ENCODE measurements around the gene LCE2C.
"Not testable (repeated sequence)": the region's sequence is repeated elsewhere in the genome, so short reads cannot be mapped to it uniquely, and the experiment has no call there.

Gene LCE2C

GRCh38 chr1:152666171-152666570 lies 8.9 kb upstream of the LCE2C start:
- H3K4me1 ChIP-seq (ENCODE audit: control insufficient read depth, low read depth, low read length); H3K27ac ChIP-seq (ENCODE audit: low read length); H3K36me3 ChIP-seq (ENCODE audit: control insufficient read depth, low read depth, low read length); H3K9ac ChIP-seq (ENCODE audit: low read length); H3K27me3 ChIP-seq (ENCODE audit: control insufficient read depth, insufficient read depth, low read length); H3K4me3 ChIP-seq (ENCODE audit: low read length): not testable (repeated sequence)
- peaks cover 84% of the 10 kb centered on the region for H3K9me3 ChIP-seq (ENCODE audit: control insufficient read depth, low read depth, low read length)

DNA sequence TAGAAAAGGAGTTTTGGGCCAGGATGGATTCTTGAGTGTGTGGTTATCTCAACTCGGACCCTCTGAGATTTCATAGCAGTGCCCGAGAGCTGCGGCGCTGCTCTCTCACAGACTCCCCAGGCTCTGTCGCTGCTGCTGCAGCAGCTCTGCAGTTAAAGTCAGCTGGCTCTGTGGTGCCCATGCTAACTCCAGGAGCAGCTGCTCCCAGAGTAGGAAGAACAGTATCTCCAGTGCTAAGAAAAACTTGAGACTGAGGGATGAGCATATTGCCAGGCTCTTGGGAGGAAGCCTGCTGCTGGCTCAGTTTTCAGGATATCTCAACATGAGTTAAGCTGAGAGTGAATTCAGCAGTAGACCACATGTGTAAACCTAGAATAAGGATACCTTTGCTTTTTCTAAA lies 7.4 kb upstream of the LCE2C start:
- no peak overlapping the region for H3K4me3 ChIP-seq (ENCODE audit: low read length)
- no peaks in the 10 kb centered on the region for H3K27me3 ChIP-seq (ENCODE audit: control insufficient read depth, insufficient read depth, low read length)
- H3K27ac ChIP-seq (ENCODE audit: low read length): no peak overlapping the region
- peaks cover 91% of the 10 kb centered on the region for H3K9me3 ChIP-seq (ENCODE audit: control insufficient read depth, low read depth, low read length)
- H3K4me1 ChIP-seq (ENCODE audit: control insufficient read depth, low read depth, low read length): no peaks in the 10 kb centered on the region
- H3K36me3 ChIP-seq (ENCODE audit: control insufficient read depth, low read depth, low read length): no peaks in the 10 kb centered on the region
- H3K9ac ChIP-seq (ENCODE audit: low read length): no peak overlapping the region

GRCh38 chr1:152673016-152673415 lies 2.1 kb upstream of the LCE2C start:
- H3K4me1 ChIP-seq (ENCODE audit: control insufficient read depth, low read depth, low read length): no peaks in the 10 kb centered on the region
- no peaks in the 10 kb centered on the region for H3K36me3 ChIP-seq (ENCODE audit: control insufficient read depth, low read depth, low read length)
- H3K9ac ChIP-seq (ENCODE audit: low read length): no peak overlapping the region
- no peaks in the 10 kb centered on the region for H3K27me3 ChIP-seq (ENCODE audit: control insufficient read depth, insufficient read depth, low read length)
- no peak overlapping the region for H3K27ac ChIP-seq (ENCODE audit: low read length)
- H3K4me3 ChIP-seq (ENCODE audit: low read length): no peak overlapping the region
- peaks cover 81% of the 10 kb centered on the region for H3K9me3 ChIP-seq (ENCODE audit: control insufficient read depth, low read depth, low read length)

DNA sequence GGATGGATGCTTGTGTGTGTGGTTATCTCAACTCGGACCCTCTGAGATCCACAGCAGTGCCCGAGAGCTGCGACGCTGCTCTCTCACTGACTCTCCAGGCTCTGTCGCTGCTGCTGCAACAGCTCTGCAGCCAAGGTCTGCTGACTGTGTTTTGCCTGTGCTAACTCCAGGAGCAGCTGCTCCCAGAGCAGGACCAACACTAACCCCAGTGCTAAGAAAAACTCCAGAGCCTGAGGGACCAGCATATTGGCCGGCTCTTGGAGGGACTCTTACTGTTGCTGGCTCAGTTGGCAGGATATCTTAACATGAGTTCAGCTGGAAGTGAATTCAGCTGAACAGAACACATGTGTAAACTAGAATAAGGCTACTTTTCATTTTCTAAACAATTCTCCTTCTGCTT lies 4.4 kb downstream of the LCE2C start:
- Histone ChIP-seq H3K27ac (ENCODE audit: low read length) (no peak overlapping the region), H3K27me3 (ENCODE audit: control insufficient read depth, insufficient read depth, low read length) (no peaks in the 10 kb centered on the region), H3K9ac (ENCODE audit: low read length) (no peak overlapping the region), H3K36me3 (ENCODE audit: control insufficient read depth, low read depth, low read length) (no peaks in the 10 kb centered on the region), H3K4me1 (ENCODE audit: control insufficient read depth, low read depth, low read length) (no peaks in the 10 kb centered on the region), H3K4me3 (ENCODE audit: low read length) (no peak overlapping the region), H3K9me3 (ENCODE audit: control insufficient read depth, low read depth, low read length) (peaks cover 75% of the 10 kb centered on the region)

GRCh38 chr1:152681616-152682015 lies 6.5 kb downstream of the LCE2C start:
- H3K4me1 ChIP-seq (ENCODE audit: control insufficient read depth, low read depth, low read length): no peaks in the 10 kb centered on the region
- no peaks in the 10 kb centered on the region for H3K36me3 ChIP-seq (ENCODE audit: control insufficient read depth, low read depth, low read length)
- no peak overlapping the region for H3K4me3 ChIP-seq (ENCODE audit: low read length)
- no peaks in the 10 kb centered on the region for H3K27me3 ChIP-seq (ENCODE audit: control insufficient read depth, insufficient read depth, low read length)
- no peak overlapping the region for H3K27ac ChIP-seq (ENCODE audit: low read length)
- H3K9ac ChIP-seq (ENCODE audit: low read length): no peak overlapping the region
- peaks cover 73% of the 10 kb centered on the region for H3K9me3 ChIP-seq (ENCODE audit: control insufficient read depth, low read depth, low read length)

GRCh38 chr1:152683846-152684245 lies 8.8 kb downstream of the LCE2C start:
- no peak overlapping the region for H3K27ac ChIP-seq (ENCODE audit: low read length)
- H3K4me3 ChIP-seq (ENCODE audit: low read length): no peak overlapping the region
- no peaks in the 10 kb centered on the region for H3K4me1 ChIP-seq (ENCODE audit: control insufficient read depth, low read depth, low read length)
- H3K9ac ChIP-seq (ENCODE audit: low read length): no peak overlapping the region
- H3K36me3 ChIP-seq (ENCODE audit: control insufficient read depth, low read depth, low read length): no peaks in the 10 kb centered on the region
- no peaks in the 10 kb centered on the region for H3K27me3 ChIP-seq (ENCODE audit: control insufficient read depth, insufficient read depth, low read length)
- peaks cover 64% of the 10 kb centered on the region for H3K9me3 ChIP-seq (ENCODE audit: control insufficient read depth, low read depth, low read length)

GRCh38 chr1:152685823-152686222 lies 10.7 kb downstream of the LCE2C start, which contains the start of gene LCE2B:
LCE2B (plus strand) TSS chr1:152686123; CDS start chr1:152686844, 721 bp downstream.
- H3K4me1 ChIP-seq (ENCODE audit: control insufficient read depth, low read depth, low read length): not testable (repeated sequence)

DNA sequence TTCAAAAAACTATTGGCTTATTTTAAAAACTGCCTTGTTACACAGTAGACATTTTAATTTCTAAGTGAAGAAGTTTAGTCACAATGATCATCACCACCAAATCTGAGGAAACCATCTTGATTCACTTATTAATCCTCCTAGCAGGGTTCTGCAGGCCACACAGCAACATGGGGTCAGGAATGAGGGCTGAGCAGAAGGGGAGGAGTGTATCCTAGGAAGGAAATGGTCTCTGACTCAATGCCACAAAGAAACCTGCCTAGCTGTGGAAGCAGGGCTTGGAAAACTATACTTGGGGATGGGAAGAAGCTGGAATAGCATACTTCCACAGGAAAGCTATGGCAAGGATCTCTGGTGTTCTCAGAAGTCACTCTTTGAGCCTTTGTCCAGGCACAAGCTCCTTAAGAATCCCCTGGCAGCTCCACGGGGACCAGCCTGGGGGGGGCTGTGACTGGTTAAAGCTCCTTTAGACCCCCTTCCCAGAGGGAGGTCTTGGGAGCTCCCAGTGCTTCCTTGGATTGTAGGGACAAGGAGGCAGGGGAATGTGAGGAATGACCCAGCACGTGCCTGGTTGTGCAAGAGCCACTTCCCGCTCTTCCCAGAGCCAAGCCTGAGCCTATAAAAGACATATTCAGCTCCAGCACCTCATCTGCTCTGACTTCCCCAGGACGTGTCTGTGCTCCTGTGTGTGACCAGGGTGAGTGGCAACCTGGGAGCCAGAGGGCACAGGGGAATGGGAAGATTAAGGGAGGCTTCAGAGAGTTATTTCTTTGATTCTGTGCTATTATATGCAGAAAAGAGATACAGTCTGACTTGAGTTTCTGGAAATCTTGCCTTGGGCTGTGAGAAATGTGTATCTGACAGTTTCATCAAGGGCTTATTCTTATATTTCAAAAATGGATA lies 22.9 kb downstream of the LCE2C start, which contains the start of gene LCE2A:
Gene LCE2A, plus strand, starts transcription at position 645 of the 900 bp plus-strand sequence. CDS start 557 bp downstream, outside the sequence.
- no peak within 1 kb of the TSS for H3K9ac ChIP-seq (ENCODE audit: low read length)
- H3K4me1 ChIP-seq (ENCODE audit: control insufficient read depth, low read depth, low read length): no peaks in the 10 kb centered on the region
- H3K4me3 ChIP-seq (ENCODE audit: low read length): no peak within 1 kb of the TSS
- H3K27me3 ChIP-seq (ENCODE audit: control insufficient read depth, insufficient read depth, low read length): no peaks in the 10 kb centered on the region
- peaks cover 64% of the 10 kb centered on the region for H3K9me3 ChIP-seq (ENCODE audit: control insufficient read depth, low read depth, low read length)
- H3K36me3 ChIP-seq (ENCODE audit: control insufficient read depth, low read depth, low read length): no peaks in the 10 kb centered on the region
- no peak within 1 kb of the TSS for H3K27ac ChIP-seq (ENCODE audit: low read length)

More at GRCh38 chr1:152685823-152686222, 10.7 kb downstream of the LCE2C start, which contains the start of gene LCE2B:
- H3K4me3 ChIP-seq (ENCODE audit: low read length); H3K27ac ChIP-seq (ENCODE audit: low read length); H3K36me3 ChIP-seq (ENCODE audit: control insufficient read depth, low read depth, low read length); H3K9ac ChIP-seq (ENCODE audit: low read length); H3K27me3 ChIP-seq (ENCODE audit: control insufficient read depth, insufficient read depth, low read length): not testable (repeated sequence)
- peaks cover 50% of the 10 kb centered on the region for H3K9me3 ChIP-seq (ENCODE audit: control insufficient read depth, low read depth, low read length)

GRCh38 chr1:152699746-152700145 lies 24.7 kb downstream of the LCE2C start:
- Histone ChIP-seq H3K27ac (ENCODE audit: low read length) (no peak overlapping the region), H3K27me3 (ENCODE audit: control insufficient read depth, insufficient read depth, low read length) (no peaks in the 10 kb centered on the region), H3K9ac (ENCODE audit: low read length) (no peak overlapping the region), H3K4me1 (ENCODE audit: control insufficient read depth, low read depth, low read length) (no peaks in the 10 kb centered on the region), H3K36me3 (ENCODE audit: control insufficient read depth, low read depth, low read length) (no peaks in the 10 kb centered on the region), H3K4me3 (ENCODE audit: low read length) (no peak overlapping the region), H3K9me3 (ENCODE audit: control insufficient read depth, low read depth, low read length) (peaks cover 79% of the 10 kb centered on the region)

DNA sequence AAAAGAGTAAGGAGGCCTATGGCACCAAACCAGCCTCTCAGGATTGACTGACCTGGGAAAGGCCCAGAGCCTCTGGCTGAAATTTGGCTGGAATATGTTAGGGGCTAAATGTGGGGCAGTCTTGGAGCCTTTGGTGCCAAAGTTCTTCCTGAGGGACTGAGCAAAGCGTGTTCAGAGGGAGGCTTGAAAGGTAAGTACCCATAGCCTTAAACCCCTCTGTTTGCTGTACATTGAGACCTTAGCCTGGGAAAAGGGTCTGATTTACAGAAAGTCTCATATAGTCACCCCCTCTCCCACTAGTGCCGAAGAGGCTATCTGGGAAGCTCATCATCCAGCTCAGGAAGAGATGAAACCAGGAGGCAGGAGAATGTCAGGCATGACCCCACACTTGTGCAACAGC lies 32.8 kb downstream of the LCE2C start, which contains the start of gene LCE4A:
Gene LCE4A, plus strand, starts transcription at position 301 of the 400 bp plus-strand sequence. CDS start 916 bp downstream, outside the sequence.
- H3K9ac ChIP-seq (ENCODE audit: low read length): no peak within 1 kb of the TSS
- H3K9me3 ChIP-seq (ENCODE audit: control insufficient read depth, low read depth, low read length): peaks cover 79% of the 10 kb centered on the region
- no peaks in the 10 kb centered on the region for H3K4me1 ChIP-seq (ENCODE audit: control insufficient read depth, low read depth, low read length)
- no peak within 1 kb of the TSS for H3K27ac ChIP-seq (ENCODE audit: low read length)
- no peak within 1 kb of the TSS for H3K4me3 ChIP-seq (ENCODE audit: low read length)
- no peaks in the 10 kb centered on the region for H3K27me3 ChIP-seq (ENCODE audit: control insufficient read depth, insufficient read depth, low read length)
- H3K36me3 ChIP-seq (ENCODE audit: control insufficient read depth, low read depth, low read length): no peaks in the 10 kb centered on the region

- Histone ChIP-seq H3K9me3 (ENCODE audit: control insufficient read depth, low read depth, low read length) (peaks cover 85% of the 10 kb centered on the region), H3K4me3 (ENCODE audit: low read length) (no peak overlapping the region), H3K27me3 (ENCODE audit: control insufficient read depth, insufficient read depth, low read length) (no peaks in the 10 kb centered on the region), H3K27ac (ENCODE audit: low read length) (no peak overlapping the region), H3K36me3 (ENCODE audit: control insufficient read depth, low read depth, low read length) (no peaks in the 10 kb centered on the region), H3K9ac (ENCODE audit: low read length) (no peak overlapping the region), H3K4me1 (ENCODE audit: control insufficient read depth, low read depth, low read length) (no peaks in the 10 kb centered on the region)
Measured at GRCh38 chr1:152718238-152718637, 43.2 kb downstream of the LCE2C start.

- H3K9ac ChIP-seq (ENCODE audit: low read length): no peak overlapping the region
- no peaks in the 10 kb centered on the region for H3K36me3 ChIP-seq (ENCODE audit: control insufficient read depth, low read depth, low read length)
- no peaks in the 10 kb centered on the region for H3K27me3 ChIP-seq (ENCODE audit: control insufficient read depth, insufficient read depth, low read length)
- H3K4me1 ChIP-seq (ENCODE audit: control insufficient read depth, low read depth, low read length): no peaks in the 10 kb centered on the region
- no peak overlapping the region for H3K27ac ChIP-seq (ENCODE audit: low read length)
- H3K9me3 ChIP-seq (ENCODE audit: control insufficient read depth, low read depth, low read length): peaks cover 78% of the 10 kb centered on the region
- H3K4me3 ChIP-seq (ENCODE audit: low read length): no peak overlapping the region
Measured at GRCh38 chr1:152725261-152725660, 50.2 kb downstream of the LCE2C start.
